Tibial nerve (tissue), 3 donors: ENCODE data around the gene IFFO2.

Experiments
- POLR2A ChIP-seq, 2 donors: fragments of 450-650 bp; IDR thresholded peaks; one replicate each; pipeline ENCODE4 v1.6.1; 2017; ENCODE audit warnings: antibody characterized with exemption in 2 of 2, mild to moderate bottlenecking in 2 of 2, moderate library complexity in 2 of 2
- TF ChIP-seq, protein P1 (sequence below), 5 experiments: fragments of 200-600 bp in 3 of 5; fragments of 450-650 bp in 2 of 5; sonication (generic) in 3 of 5; IDR thresholded peaks; one replicate each; pipeline ENCODE4 v1.5.1; 2016 to 2019; ENCODE audit warnings: antibody characterized with exemption in 5 of 5, mild to moderate bottlenecking in 3 of 5, moderate library complexity in 2 of 5

DNA sequence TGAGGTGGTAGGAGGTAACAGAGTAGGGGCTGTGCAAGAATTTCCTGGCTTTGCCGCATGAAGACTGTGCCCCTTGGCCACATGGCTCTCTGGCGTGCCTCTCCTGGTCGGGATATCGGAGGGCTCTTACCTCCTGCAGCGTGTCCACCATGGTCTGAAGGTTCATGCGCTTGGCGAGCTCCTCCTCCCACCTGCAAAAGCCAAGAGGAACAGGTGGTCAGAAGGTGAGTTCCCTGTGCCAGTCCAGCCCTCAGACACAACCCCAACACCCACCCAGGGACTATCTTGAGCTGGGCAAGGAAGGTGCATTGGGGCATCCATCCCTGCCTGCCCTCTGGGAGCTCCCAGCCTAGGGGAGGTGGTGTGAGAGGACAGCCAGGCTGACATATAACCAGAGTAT is 35.5 kb downstream of the IFFO2 start:
- TF ChIP-seq, protein P1, sequence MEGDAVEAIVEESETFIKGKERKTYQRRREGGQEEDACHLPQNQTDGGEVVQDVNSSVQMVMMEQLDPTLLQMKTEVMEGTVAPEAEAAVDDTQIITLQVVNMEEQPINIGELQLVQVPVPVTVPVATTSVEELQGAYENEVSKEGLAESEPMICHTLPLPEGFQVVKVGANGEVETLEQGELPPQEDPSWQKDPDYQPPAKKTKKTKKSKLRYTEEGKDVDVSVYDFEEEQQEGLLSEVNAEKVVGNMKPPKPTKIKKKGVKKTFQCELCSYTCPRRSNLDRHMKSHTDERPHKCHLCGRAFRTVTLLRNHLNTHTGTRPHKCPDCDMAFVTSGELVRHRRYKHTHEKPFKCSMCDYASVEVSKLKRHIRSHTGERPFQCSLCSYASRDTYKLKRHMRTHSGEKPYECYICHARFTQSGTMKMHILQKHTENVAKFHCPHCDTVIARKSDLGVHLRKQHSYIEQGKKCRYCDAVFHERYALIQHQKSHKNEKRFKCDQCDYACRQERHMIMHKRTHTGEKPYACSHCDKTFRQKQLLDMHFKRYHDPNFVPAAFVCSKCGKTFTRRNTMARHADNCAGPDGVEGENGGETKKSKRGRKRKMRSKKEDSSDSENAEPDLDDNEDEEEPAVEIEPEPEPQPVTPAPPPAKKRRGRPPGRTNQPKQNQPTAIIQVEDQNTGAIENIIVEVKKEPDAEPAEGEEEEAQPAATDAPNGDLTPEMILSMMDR (IDR thresholded peaks at IDR 0.05), result no peak
- no peak for TF ChIP-seq POLR2A (IDR thresholded peaks at IDR 0.05)
